HG03378 (cell line): Measurements from ENCODE around the gene PPP2R2C.

ENCODE experiments used
- ATAC-seq: cut with Tn5 transposase; IDR thresholded peaks from one replicate; pipeline ENCODE4 v1.9.1; 2021; ENCODE audit warnings: mild to moderate bottlenecking, moderate library complexity; ENCODE audit not compliant: unreplicated experiment

The PPP2R2C gene

GRCh38 chr4:6347511-6348045 is 124.8 kb downstream of the PPP2R2C start:
- no peak for ATAC-seq

- no peak for ATAC-seq
Measured at GRCh38 chr4:6346373-6347110, 125.9 kb downstream of the PPP2R2C start.

- no peak for ATAC-seq
Measured at GRCh38 chr4:6345866-6346265, 126.5 kb downstream of the PPP2R2C start.

- no peak for ATAC-seq
Measured at GRCh38 chr4:6345096-6345830, 127.2 kb downstream of the PPP2R2C start.

GRCh38 chr4:6343939-6344408 is 128.4 kb downstream of the PPP2R2C start:
- no peak for ATAC-seq

GRCh38 chr4:6342530-6343293 is 129.7 kb downstream of the PPP2R2C start:
- no peak for ATAC-seq

GRCh38 chr4:6341696-6342095 is 130.7 kb downstream of the PPP2R2C start:
- ATAC-seq, result no peak

- no peak for ATAC-seq
Measured at GRCh38 chr4:6340446-6341015, 131.9 kb downstream of the PPP2R2C start.

GRCh38 chr4:6339818-6340445 is 132.5 kb downstream of the PPP2R2C start:
- no peak for ATAC-seq

GRCh38 chr4:6338951-6339817 is 133.2 kb downstream of the PPP2R2C start:
- ATAC-seq, result no peak

GRCh38 chr4:6338175-6338950 is 134.1 kb downstream of the PPP2R2C start:
- ATAC-seq, result no peak

- no peak for ATAC-seq
Measured at GRCh38 chr4:6337331-6337935, 135.0 kb downstream of the PPP2R2C start.

- ATAC-seq, result no peak
Measured at GRCh38 chr4:6336166-6336565, 136.2 kb downstream of the PPP2R2C start.

GRCh38 chr4:6335040-6335590 is 137.3 kb downstream of the PPP2R2C start:
- ATAC-seq, result no peak

- ATAC-seq, result no peak
Measured at GRCh38 chr4:6334203-6334887, 138.1 kb downstream of the PPP2R2C start.

GRCh38 chr4:6333301-6334202 is 138.9 kb downstream of the PPP2R2C start:
- ATAC-seq, result no peak
